T-helper 9 cell (primary cell): ENCODE measurements around the gene ECHS1.
"Not testable (repeated sequence)": the region's sequence is repeated elsewhere in the genome, so short reads cannot be mapped to it uniquely, and the experiment has no call there.

Source experiments
- DNase-seq: peaks from one replicate; pipeline ENCODE4 v3.0.0-alpha.2; 2020

The ECHS1 gene

DNA sequence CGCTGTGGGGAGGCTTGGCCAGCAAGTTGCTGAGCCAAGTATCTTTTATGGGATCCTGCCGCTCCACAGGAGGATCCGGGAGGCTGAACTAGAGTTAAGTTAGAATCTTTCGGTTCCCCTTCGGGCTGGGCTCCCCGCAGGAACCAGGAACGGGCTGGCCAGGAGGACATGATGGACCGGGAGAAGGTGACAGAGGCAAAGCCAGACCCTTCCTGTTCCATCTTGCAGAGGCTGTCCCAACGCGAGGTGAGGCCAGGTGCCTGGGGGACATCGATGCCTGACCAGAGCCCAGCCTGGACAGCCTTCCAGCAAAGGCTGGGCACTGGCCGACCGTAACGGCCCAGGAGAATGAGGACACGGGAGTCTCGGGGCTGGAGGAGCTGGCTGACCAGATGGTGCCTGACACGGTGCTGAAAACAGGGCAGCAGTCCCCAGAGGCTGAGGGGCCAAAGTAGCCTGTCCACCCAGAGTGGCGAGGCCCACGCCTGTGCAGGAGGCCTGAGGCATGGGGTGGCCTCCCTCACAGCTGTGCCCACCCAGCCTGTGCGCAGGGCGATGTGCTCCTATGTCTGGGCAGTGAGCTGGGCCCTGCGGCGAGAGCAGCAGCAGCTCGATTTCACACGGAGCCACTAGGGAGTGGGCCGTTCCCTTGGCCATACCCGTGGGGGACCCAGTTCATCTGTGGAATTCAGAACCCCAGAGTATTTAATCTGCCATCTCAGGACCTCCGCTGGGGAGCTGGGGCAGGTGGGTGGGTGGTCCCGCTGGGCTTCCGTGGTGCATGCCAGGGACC lies 4.1 kb upstream of the ECHS1 start:
- DNase-seq, result no peak

GRCh38 chr10:133376183-133376582 lies 3.0 kb upstream of the ECHS1 start:
- DNase-seq, result not testable (repeated sequence)

- DNase-seq, result no peak
These were observed 2.4 kb upstream of the ECHS1 start for GRCh38 chr10:133375357-133376115.

DNA sequence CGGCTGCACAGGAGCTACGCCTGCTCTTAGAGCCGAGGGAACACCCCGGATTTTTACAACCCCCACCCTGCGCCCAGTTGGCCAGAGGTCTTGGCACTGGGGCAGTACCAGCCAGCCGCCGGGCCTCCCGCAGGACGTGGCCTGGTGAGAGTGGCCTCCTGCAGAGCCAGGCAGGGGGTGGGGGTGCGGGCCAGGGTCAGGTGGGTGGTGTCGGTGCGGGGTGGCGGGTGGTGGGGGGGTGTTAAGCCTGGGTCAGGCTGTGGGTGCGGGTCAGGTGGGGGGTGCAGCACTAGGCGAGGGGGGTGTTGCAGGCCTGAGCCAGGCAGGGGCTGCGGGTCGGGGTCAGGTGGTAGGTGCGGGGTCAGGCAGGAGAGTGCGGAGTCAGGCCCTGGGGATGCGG lies 647 bp downstream of the ECHS1 start:
- DNase-seq, result no peak

GRCh38 chr10:133370030-133370786 lies 2.9 kb downstream of the ECHS1 start:
- no peak for DNase-seq

DNA sequence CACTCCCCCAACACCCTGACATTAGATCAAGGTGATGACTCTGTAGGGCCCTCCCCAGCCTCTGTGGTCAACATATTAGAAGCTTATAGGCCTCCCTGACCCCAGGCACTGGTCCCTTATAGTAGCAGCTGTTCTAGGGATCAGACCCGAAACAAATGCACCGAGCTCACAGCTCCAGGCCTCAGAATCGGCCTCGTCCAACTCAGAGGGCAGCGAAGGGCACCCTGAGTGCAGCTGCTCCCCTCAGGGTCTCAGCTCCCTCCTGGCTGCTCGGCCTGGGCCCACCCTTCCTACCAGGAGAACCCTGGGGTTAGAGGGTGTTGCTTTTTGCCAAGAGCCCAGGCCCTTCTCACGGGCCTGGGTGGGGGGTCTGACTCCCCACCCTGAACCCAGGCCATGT lies 5.0 kb downstream of the ECHS1 start:
- DNase-seq, result no peak

DNA sequence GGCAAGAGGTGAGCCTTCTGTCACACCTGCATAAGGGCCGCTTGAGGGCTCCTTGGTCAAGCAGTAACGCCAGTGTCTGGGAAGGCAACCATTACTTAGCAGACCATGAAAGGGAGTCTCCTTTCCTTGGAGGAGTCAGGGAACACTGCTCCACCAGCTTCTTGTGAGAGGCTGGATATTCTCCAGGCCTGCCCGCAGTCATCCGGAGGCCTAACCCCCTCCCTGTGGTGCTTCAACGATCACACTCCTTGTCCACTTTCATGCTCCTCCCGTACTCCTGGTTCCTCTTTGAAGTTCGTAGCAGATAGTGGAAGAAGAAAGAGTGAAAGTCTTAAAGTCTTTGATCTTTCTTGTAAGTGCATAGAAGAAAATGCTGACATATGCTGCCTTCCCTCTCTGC lies 5.7 kb downstream of the ECHS1 start:
- DNase-seq, result not testable (repeated sequence)

GRCh38 chr10:133366751-133367150 lies 6.4 kb downstream of the ECHS1 start:
- no peak for DNase-seq

DNA sequence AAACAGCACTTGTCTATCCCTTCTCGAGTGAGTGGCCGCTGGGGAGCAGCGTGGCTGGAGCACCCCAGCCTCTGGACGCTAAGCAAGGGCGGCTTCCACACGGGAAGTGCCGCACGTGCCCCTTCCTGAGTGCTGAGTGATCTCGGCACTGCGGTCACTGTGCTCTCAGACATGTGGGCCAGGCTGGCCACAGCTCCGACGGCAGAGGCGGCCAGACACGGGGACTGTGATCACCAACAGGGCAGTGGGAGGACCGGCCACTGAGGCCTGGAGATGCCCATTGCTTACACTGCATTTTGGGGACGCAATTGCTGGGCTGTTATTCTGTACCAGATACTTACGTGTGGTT lies 7.0 kb downstream of the ECHS1 start:
- no peak for DNase-seq

DNA sequence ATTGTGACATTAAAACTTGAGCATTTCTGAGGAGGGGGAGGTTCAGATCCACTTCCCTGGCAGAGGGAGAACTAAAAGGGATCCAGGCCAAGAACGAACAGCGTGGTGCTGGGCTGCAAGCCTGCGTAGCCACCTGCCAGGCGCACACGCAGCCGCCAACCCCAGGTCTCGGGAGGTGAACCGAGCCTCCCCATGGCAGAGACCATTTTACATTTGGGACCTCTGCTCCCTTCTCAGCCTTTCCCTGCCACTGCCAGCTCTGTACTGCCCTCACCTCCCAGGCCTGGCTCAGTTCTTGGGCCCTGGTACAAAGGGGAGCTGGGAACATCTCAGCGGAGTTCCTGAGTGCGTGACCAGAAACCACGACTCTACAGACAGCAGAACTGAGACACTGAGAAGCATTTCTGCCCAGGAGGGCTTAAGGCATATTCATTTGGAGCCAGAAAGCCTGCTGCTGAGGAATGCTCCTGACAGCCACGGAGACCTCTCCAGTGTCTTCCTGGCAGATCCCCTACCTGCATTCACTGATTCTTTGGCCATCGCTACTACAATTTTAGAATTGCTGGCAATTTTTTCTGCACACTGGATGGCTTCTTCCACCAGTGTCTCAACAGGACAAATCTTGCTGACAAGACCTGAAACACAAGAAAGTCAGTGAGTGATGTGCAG lies 7.6 kb downstream of the ECHS1 start:
- DNase-seq, result no peak

DNA sequence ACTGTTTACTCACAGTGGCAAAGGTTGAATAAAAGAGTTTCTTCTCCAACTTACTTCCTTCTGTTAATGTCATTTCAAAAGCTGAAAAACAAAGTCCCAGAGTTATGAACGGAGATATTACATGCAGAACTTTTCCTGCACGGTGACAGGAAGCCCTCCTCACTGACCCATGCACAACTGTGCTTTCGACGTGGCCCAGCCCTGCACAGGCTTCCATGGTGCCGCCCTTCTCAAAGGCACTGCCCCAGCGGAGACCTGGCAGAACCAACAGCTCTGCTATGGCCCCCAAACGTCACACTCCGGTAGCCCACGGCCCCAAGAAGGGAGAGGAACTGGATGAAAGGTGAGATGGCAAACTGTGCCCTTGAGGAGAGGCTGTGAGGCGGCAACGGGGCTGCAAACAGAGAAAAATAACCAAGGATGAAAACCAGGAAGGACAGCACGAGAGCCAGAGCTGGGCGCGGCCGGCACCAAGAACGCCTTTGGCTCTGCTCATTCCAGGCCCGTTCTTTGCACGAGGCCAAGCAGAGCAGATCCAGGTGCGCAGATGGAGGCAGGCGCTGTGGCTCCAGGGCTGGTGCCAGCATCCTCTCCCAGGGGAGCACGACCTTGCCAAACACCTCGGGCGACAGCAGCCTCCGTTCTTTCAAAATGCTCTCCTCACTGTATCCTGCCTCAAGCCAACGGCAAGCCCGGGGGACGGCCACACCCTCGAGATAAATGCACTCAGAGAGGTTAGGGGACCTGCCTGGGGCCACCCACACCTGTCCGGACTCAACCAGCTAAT lies 8.3 kb downstream of the ECHS1 start:
- DNase-seq, result no peak

DNA sequence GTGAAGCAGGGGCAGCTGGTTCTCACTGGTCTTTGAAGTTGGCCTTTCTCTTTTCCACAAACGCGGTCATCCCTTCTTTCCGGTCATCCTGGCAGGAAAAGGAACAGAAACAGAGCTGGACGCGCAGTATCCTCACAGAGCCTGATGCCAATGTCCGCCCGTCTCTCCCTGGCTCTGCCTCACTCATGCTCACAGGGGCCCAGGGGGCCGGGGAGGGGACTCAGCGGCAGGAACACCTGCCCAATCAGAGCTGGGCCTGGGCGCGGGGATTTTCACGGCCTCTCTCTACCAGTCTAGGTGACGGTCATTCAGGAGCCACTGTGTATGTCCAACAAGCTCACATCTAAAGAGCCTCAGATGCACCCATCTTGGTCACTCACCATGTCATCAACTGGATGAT lies 10.3 kb downstream of the ECHS1 start:
- DNase-seq, result no peak

- no peak for DNase-seq
These were observed 11.2 kb downstream of the ECHS1 start for GRCh38 chr10:133361773-133362441.

DNA sequence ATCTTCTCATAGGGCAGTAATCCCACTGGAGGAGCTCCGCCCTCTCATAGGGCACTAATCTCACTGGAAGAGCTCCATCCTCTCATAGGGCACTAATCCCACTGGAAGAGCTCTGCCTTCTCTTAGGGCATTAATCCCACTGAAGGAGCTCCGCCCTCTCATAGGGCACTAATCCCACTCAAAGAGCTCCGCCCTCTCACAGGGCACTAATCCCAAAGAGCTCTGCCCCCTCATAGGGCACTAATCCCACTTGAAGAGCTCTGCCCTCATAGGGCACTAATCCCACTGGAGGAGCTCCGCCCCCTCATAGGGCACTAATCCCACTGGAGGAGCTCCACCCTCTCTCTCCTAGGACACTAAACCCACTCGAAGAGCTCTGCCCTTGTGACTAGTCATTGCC lies 11.9 kb downstream of the ECHS1 start:
- no peak for DNase-seq

DNA sequence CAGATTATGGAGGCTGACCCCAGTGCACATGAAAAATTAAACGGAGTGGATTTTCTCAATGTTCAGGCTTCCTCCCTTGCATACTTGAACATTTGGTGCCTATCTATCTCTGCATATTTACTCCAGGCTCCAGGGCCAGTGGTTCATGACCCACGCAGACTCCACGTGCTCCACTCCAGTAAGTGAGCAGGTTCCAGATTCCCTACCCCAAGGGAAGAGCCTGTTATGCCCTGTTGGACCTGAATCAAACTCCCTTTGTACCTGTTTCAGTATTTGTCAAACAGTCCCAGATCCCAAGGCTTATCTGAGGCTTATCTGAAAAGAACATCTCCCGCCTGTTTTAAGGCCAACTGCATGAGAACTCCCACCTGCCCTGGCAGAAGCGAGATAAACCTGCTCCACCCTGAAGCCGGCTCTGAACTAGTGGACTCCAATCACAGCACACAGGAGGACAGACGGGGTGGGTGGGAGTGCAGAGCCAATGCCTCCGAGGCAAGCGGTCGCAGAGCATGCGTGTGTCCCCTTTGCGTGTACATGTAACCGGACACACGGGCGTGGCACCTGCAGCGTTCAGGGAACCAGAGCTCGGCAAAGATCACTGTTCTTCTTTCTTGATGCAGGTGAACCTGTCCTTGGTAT lies 13.1 kb downstream of the ECHS1 start:
- DNase-seq, result no peak

DNA sequence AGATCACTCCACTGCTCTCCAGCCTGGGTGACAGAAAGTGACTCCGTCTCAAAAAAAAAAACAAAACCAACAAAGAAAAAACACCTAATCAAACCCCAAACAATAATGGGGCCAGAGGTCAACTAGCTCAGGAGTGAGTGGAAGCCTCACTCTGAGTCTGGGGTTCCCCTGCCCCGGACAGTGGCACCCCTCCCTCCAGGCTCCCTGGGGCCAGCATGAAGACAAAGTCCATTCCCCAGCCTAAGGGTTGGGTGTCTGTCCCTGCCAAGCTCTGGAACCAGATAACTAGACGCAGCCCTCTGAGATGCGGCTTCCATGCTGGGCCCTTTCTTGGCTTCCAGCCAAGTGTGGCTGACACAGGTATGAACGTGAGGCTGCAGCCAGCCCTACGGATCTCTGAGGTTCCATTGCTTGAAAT lies 13.6 kb downstream of the ECHS1 start:
- DNase-seq, result no peak

DNA sequence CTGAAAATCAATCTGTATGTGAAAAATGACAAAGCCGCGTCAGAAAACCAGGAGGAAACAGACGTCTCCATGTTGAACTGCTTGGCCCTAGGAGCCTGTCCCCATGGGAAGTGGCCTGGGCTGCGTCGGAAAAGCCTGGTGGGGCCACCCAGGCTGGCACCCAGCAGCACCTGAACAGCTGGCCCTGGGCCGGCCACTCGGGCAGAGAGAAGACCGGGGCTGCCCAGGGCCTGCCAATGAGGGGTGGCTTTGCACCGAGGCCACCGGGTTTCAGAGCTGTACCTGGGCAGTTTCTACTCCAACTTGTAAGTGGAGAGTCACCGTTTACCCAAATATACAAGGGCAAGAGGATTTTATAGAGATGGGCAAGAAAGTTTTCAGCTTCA lies 14.2 kb downstream of the ECHS1 start:
- DNase-seq, result no peak

DNA sequence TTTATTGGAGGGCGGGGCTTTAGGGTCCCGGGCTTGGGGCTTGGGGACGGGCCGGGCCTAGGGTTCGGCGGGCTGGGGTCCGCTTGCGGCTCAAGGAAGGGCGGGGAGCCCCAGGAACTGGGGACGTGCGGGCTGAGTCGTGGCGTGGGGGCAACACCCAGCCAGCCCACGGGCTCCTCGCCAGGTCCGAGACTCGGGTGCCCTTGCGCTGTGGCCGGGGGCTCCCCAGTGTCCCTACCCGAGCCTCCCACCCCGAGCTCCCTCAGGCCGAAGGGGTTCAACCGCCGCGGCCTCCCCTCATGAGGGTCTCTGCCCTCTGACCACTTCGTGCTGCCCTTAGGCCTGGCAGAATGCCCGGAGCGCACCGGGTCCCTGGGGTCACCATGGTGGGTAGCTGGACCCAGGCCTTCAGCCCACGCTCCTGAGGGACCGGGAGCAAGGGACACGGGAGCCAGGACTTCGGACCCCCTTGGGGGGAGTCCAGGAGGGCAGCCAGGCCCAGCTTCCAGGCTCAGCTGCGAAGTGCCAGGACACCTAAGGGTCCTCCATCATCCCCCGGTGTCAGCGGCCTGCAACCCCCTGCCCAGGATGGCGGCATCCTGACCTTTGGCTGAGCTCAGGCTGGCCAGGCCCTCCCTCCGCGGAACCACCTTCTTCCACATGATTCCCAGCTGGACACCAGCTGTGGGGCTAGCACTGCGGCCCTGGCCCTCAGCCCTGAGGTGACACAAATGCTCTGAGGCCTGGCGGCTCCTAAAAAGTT lies 14.8 kb downstream of the ECHS1 start:
- no peak for DNase-seq

DNA sequence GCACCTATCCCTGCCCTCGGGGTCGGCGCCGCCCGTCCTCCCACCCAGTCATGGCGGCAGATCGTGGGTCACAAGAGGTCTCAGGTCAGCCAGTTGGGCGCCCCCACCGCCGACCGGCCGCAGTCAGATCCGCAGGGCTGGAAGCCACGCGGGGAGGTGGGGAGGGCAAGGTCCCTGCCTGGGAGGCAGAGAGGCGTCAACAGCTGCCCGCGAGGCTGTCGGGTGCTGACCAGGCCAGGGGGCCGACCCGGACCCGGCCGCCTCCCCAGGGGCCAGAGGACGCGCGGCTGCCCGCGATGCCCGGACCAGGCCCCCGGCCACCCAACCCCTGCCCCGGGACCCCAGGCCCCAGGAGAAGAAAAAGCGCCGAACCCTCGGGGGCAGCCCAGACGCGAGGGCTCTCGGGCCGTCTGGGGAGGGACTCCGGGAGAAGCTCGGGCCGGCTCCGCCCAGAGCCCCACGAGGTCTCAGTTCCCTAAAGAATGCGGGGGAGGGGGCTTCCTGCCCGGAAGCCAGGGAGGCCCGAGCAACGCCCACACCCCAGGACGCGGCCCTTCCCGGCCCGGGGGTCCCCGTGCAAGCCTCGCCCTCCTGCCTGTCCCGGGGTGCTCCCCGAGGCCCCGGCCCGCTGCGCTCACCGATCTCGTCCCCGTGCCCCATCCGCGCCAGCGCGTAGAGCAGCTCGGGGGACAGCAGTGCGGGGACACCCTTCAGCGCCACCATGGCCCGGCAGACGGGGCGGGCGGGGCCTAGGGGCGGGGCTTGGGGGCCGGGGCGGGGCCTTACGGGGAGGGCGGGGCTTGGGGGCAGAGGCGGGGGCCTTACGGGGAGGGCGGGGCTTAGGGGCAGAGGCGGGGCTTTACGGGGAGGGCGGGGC lies 15.6 kb downstream of the ECHS1 start, which contains the start of gene FUOM:
TSS of gene FUOM (minus strand) at position 735 of the 877 bp plus-strand sequence. CDS start at position 723, 12 bp downstream.
- DNase-seq, result peak; percentile 68
